ENCODE data around the gene BRIP1.

GRCh38 chr17:61668486-61668885 lies 194.8 kb downstream of the BRIP1 start:
- TF ChIP-seq ZNF600 (tag by site-specific recombination; IDR thresholded peaks at IDR 0.05) (no peak), ZNF132 (tag by site-specific recombination; IDR thresholded peaks at IDR 0.05; ENCODE audit: borderline replicate concordance) (no peak)
